HAP-1 (cell line): ENCODE results near the gene ZNF536.

ENCODE experiments used
- DNase-seq, 2 experiments: peaks; one replicate each; pipeline ENCODE4 v3.0.0-alpha.2; 2016 to 2020; ENCODE audit warnings: low spot score in 2 of 2
- H3K27me3 ChIP-seq: fragments of 250-450 bp; sonication (Bioruptor Pico); 2 replicates; pipeline ENCODE4 v1.5.1; 2020; ENCODE audit warnings: low read depth, mild to moderate bottlenecking, moderate library complexity
- H3K36me3 ChIP-seq: fragments of 250-450 bp; sonication (Bioruptor Pico); replicated peaks from 2 replicates; pipeline ENCODE4 v1.5.1; 2020; ENCODE audit warnings: mild to moderate bottlenecking
- H3K4me1 ChIP-seq: fragments of 250-450 bp; sonication (Bioruptor Pico); 2 replicates; pipeline ENCODE4 v1.5.1; 2020; ENCODE audit warnings: mild to moderate bottlenecking
- H3K4me3 ChIP-seq: fragments of 250-450 bp; sonication (Bioruptor Pico); 2 replicates; pipeline ENCODE4 v1.5.1; 2020; ENCODE audit warnings: mild to moderate bottlenecking, moderate library complexity
- H3K9me3 ChIP-seq: fragments of 250-450 bp; sonication (Bioruptor Pico); 2 replicates; pipeline ENCODE4 v1.5.1; 2020; ENCODE audit warnings: mild to moderate bottlenecking, moderate library complexity
- in situ Hi-C: fragments of 300-500 bp; cut with MboI; formaldehyde crosslinking; loops from 3 replicates; pipeline ENCODE4 v1.14.3; 2020; ENCODE audit warnings: low sequenced_read_pairs, inconsistent platforms, mixed read lengths

Gene ZNF536

GRCh38 chr19:30362156-30362754, 9.9 kb upstream of the ZNF536 start:
- no peak for DNase-seq
- no peaks in the 10 kb centered on the region for H3K9me3 ChIP-seq
- H3K27me3 ChIP-seq: no peaks in the 10 kb centered on the region
- no peaks in the 10 kb centered on the region for H3K36me3 ChIP-seq
- no peaks in the 10 kb centered on the region for H3K4me1 ChIP-seq
- H3K4me3 ChIP-seq: no peak overlapping the region
- in situ Hi-C loops: no loop called here

GRCh38 chr19:30363073-30363472, 9.1 kb upstream of the ZNF536 start:
- H3K4me3 ChIP-seq: no peak overlapping the region

GRCh38 chr19:30364866-30365800, 7.1 kb upstream of the ZNF536 start:
- Histone ChIP-seq H3K27me3 (no peaks in the 10 kb centered on the region), H3K4me3 (no peak overlapping the region), H3K36me3 (no peaks in the 10 kb centered on the region), H3K9me3 (no peaks in the 10 kb centered on the region), H3K4me1 (peaks cover 4% of the 10 kb centered on the region)
- in situ Hi-C loops: no loop called here
- no peak for DNase-seq

More at GRCh38 chr19:30363073-30363472, 9.1 kb upstream of the ZNF536 start:
- Histone ChIP-seq H3K36me3 (no peaks in the 10 kb centered on the region), H3K4me1 (no peaks in the 10 kb centered on the region), H3K9me3 (no peaks in the 10 kb centered on the region), H3K27me3 (no peaks in the 10 kb centered on the region)
- in situ Hi-C loops: no loop called here
- no peak for DNase-seq

GRCh38 chr19:30366282-30366681, 5.9 kb upstream of the ZNF536 start:
- Histone ChIP-seq H3K36me3 (no peaks in the 10 kb centered on the region), H3K4me1 (peaks cover 15% of the 10 kb centered on the region), H3K4me3 (no peak overlapping the region), H3K27me3 (no peaks in the 10 kb centered on the region), H3K9me3 (no peaks in the 10 kb centered on the region)
- in situ Hi-C loops: no loop called here
- DNase-seq: no peak

- no peaks in the 10 kb centered on the region for H3K36me3 ChIP-seq
- in situ Hi-C loops: no loop called here
- peaks cover 20% of the 10 kb centered on the region for H3K4me1 ChIP-seq
- H3K27me3 ChIP-seq: no peaks in the 10 kb centered on the region
- no peaks in the 10 kb centered on the region for H3K9me3 ChIP-seq
- no peak for DNase-seq
- H3K4me3 ChIP-seq: no peak overlapping the region
Observed at GRCh38 chr19:30367006-30367405, 5.2 kb upstream of the ZNF536 start.

GRCh38 chr19:30367421-30367820, 4.8 kb upstream of the ZNF536 start:
- H3K36me3 ChIP-seq: no peaks in the 10 kb centered on the region
- H3K9me3 ChIP-seq: no peaks in the 10 kb centered on the region
- in situ Hi-C loops: no loop called here
- no peaks in the 10 kb centered on the region for H3K27me3 ChIP-seq
- peaks cover 20% of the 10 kb centered on the region for H3K4me1 ChIP-seq
- H3K4me3 ChIP-seq: no peak overlapping the region
- DNase-seq: no peak

- no peak for DNase-seq
- Histone ChIP-seq H3K36me3 (no peaks in the 10 kb centered on the region), H3K27me3 (no peaks in the 10 kb centered on the region), H3K4me3 (no peak overlapping the region), H3K4me1 (peaks cover 37% of the 10 kb centered on the region), H3K9me3 (no peaks in the 10 kb centered on the region)
- in situ Hi-C loops: no loop called here
Observed at GRCh38 chr19:30369833-30370232, 2.4 kb upstream of the ZNF536 start.

- H3K4me1 ChIP-seq: peaks cover 37% of the 10 kb centered on the region
- in situ Hi-C loops: no loop called here
- H3K9me3 ChIP-seq: no peaks in the 10 kb centered on the region
- H3K36me3 ChIP-seq: no peaks in the 10 kb centered on the region
- H3K4me3 ChIP-seq: no peak overlapping the region
- peak; percentile 47 to 52 for DNase-seq
- no peaks in the 10 kb centered on the region for H3K27me3 ChIP-seq
Observed at GRCh38 chr19:30371161-30371836, 885 bp upstream of the ZNF536 start.

- no peak overlapping the region for H3K4me3 ChIP-seq
- peak; percentile 76 to 83 for DNase-seq
- no peaks in the 10 kb centered on the region for H3K27me3 ChIP-seq
- H3K36me3 ChIP-seq: no peaks in the 10 kb centered on the region
- H3K4me1 ChIP-seq: peaks cover 37% of the 10 kb centered on the region
- in situ Hi-C loops: no loop called here
- H3K9me3 ChIP-seq: no peaks in the 10 kb centered on the region
Observed at GRCh38 chr19:30373593-30373992, 1.4 kb downstream of the ZNF536 start.

GRCh38 chr19:30374539-30374864, 2.3 kb downstream of the ZNF536 start:
- peak overlapping the region; percentile 31 for H3K4me3 ChIP-seq
- H3K27me3 ChIP-seq: no peaks in the 10 kb centered on the region
- no peaks in the 10 kb centered on the region for H3K9me3 ChIP-seq
- H3K36me3 ChIP-seq: no peaks in the 10 kb centered on the region
- no peak for DNase-seq
- in situ Hi-C loops: no loop called here
- H3K4me1 ChIP-seq: peaks cover 37% of the 10 kb centered on the region

- Histone ChIP-seq H3K4me3 (peak overlapping the region; percentile 31), H3K9me3 (no peaks in the 10 kb centered on the region), H3K4me1 (peaks cover 35% of the 10 kb centered on the region), H3K36me3 (no peaks in the 10 kb centered on the region), H3K27me3 (no peaks in the 10 kb centered on the region)
- in situ Hi-C loops: no loop called here
- DNase-seq: peak; percentile 46 to 69
Observed at GRCh38 chr19:30374865-30375552, 2.8 kb downstream of the ZNF536 start.

- Histone ChIP-seq H3K4me3 (no peak overlapping the region), H3K4me1 (peaks cover 29% of the 10 kb centered on the region), H3K9me3 (no peaks in the 10 kb centered on the region), H3K36me3 (no peaks in the 10 kb centered on the region), H3K27me3 (no peaks in the 10 kb centered on the region)
- DNase-seq: no peak
- in situ Hi-C loops: no loop called here
Observed at GRCh38 chr19:30375553-30376031, 3.4 kb downstream of the ZNF536 start.

GRCh38 chr19:30376272-30376671, 4.1 kb downstream of the ZNF536 start:
- Histone ChIP-seq H3K4me1 (peaks cover 22% of the 10 kb centered on the region), H3K27me3 (no peaks in the 10 kb centered on the region), H3K9me3 (no peaks in the 10 kb centered on the region), H3K36me3 (no peaks in the 10 kb centered on the region), H3K4me3 (no peak overlapping the region)
- DNase-seq: no peak
- in situ Hi-C loops: no loop called here
